ENCODE results near the gene UBAC1. TPM values are rescaled to one million over a fixed set of nuclear protein-coding genes. Genes with fewer than 3 reads are reported as not detected.
A peak's percentile ranks its signal among the peaks of the same experiment; 100 is the strongest.

The UBAC1 gene
- total RNA-seq, 1 experiment from 2014 or later = 55.4 TPM

DNA sequence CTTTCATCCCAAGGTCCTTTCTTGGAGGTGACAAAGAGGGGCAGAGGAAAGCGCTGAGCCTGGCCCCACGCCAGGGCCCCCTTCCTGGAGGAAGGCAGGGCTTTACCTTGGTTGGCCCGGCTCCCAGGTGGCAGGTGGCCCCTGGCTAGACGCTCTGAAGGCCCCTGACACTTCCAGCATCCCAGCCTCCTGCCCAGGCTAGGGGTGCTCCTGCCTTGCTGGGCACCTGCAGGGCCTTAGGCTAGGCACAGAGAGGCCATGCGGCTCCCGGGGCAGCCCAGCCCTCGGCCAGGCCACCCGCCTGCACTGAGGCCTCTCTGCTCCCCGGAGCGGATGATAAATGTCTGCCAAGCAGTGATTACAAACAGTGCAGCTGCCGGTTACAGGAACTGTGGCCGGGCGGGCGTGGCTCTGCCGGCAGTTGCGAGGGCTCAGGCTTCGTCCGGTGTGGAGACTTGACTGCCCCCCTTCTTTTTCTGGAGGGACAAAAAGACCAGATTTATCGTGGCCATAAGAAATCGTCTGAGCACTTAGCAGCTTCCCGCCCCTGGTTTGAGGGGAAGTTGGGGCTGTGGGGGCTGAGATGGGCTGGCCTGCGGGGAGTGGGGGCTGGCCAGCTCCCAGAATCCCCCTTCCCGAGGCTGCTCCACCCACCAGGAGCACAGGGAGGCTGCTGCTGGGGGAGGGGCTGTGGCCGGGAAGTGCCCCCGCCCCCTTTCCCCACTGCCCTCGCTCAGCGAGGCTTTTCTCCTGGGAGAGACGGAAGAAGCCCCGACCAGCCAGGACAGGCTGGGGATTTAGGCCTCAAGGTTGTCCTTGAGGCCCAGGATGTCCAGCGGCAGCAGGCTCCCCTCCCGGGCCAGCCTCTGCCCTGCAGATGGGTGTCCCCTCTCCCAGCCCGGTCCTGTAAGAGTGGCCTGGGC, 31.6 kb upstream of the UBAC1 start:
- H3K36me3 ChIP-seq (ENCODE audit: control insufficient read depth, insufficient read depth, low read length) = no peaks in the 10 kb centered on the region; the same call in 1 of the 2 replicates
- Mint-ChIP-seq H3K4me3 (ENCODE audit: unreplicated experiment) (peak overlapping the region; percentile 66), H3K27me3 (ENCODE audit: insufficient read depth, unreplicated experiment) (no peaks in the 10 kb centered on the region), H3K4me1 (ENCODE audit: low read depth, unreplicated experiment) (no peaks in the 10 kb centered on the region), H3K9me3 (ENCODE audit: unreplicated experiment) (no peaks in the 10 kb centered on the region), H3K27ac (ENCODE audit: unreplicated experiment) (no peak overlapping the region), H3K36me3 (ENCODE audit: insufficient read depth, unreplicated experiment) (no peaks in the 10 kb centered on the region)
- ChIA-PET POLR2A (no interaction called here), CTCF (no interaction called here)
- peaks cover 16% of the 10 kb centered on the region for H3K4me1 ChIP-seq
- H3K27me3 ChIP-seq (replicated peaks; ENCODE audit: control insufficient read depth, insufficient read depth, low read length) = no peaks in the 10 kb centered on the region
- peak; percentile 57 to 71 for DNase-seq
- intact Hi-C loops (cut with micrococcal nuclease; ENCODE audit: unreplicated experiment) = no loop called here
- TF ChIP-seq, protein P1, sequence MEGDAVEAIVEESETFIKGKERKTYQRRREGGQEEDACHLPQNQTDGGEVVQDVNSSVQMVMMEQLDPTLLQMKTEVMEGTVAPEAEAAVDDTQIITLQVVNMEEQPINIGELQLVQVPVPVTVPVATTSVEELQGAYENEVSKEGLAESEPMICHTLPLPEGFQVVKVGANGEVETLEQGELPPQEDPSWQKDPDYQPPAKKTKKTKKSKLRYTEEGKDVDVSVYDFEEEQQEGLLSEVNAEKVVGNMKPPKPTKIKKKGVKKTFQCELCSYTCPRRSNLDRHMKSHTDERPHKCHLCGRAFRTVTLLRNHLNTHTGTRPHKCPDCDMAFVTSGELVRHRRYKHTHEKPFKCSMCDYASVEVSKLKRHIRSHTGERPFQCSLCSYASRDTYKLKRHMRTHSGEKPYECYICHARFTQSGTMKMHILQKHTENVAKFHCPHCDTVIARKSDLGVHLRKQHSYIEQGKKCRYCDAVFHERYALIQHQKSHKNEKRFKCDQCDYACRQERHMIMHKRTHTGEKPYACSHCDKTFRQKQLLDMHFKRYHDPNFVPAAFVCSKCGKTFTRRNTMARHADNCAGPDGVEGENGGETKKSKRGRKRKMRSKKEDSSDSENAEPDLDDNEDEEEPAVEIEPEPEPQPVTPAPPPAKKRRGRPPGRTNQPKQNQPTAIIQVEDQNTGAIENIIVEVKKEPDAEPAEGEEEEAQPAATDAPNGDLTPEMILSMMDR (IDR thresholded peaks at IDR 0.05; ENCODE audit: insufficient read depth in 1 of 2, low read depth in 1 of 2, low read length in 1 of 2, severe bottlenecking in 1 of 2, unreplicated experiment in 1 of 2) = no peak
- no peaks in the 10 kb centered on the region for H3K9me3 ChIP-seq
- BruUV-seq (replicated peaks) = no TSS peak
- H3K4me3 ChIP-seq (ENCODE audit: low read depth, low read length) = peak overlapping the region; percentile 29

- H3K4me3 Mint-ChIP-seq (ENCODE audit: unreplicated experiment) = no peak overlapping the region
These were observed 30.6 kb upstream of the UBAC1 start for GRCh38 chr9:135991771-135992170.

More at GRCh38 chr9:135991771-135992170, 30.6 kb upstream of the UBAC1 start:
- no peak overlapping the region for H3K27ac Mint-ChIP-seq (ENCODE audit: unreplicated experiment)
- H3K9me3 Mint-ChIP-seq (ENCODE audit: unreplicated experiment) = no peaks in the 10 kb centered on the region
- H3K27me3 ChIP-seq (replicated peaks; ENCODE audit: control insufficient read depth, insufficient read depth, low read length) = no peaks in the 10 kb centered on the region
- no peaks in the 10 kb centered on the region for H3K27me3 Mint-ChIP-seq (ENCODE audit: insufficient read depth, unreplicated experiment)
- intact Hi-C loops (cut with micrococcal nuclease; ENCODE audit: unreplicated experiment) = no loop called here
- DNase-seq = no peak
- TF ChIP-seq, protein P1 (IDR thresholded peaks at IDR 0.05; ENCODE audit: insufficient read depth in 1 of 2, low read depth in 1 of 2, low read length in 1 of 2, severe bottlenecking in 1 of 2, unreplicated experiment in 1 of 2) = no peak
- POLR2A ChIA-PET = no interaction called here
- H3K36me3 ChIP-seq (ENCODE audit: control insufficient read depth, insufficient read depth, low read length) = no peaks in the 10 kb centered on the region
- H3K4me1 ChIP-seq = peaks cover 16% of the 10 kb centered on the region
- no peaks in the 10 kb centered on the region for H3K9me3 ChIP-seq
- H3K36me3 Mint-ChIP-seq (ENCODE audit: insufficient read depth, unreplicated experiment) = no peaks in the 10 kb centered on the region
- CTCF ChIA-PET = no interaction called here
- H3K4me1 Mint-ChIP-seq (ENCODE audit: low read depth, unreplicated experiment) = no peaks in the 10 kb centered on the region
- H3K4me3 ChIP-seq (ENCODE audit: low read depth, low read length) = no peak overlapping the region
- BruUV-seq (replicated peaks) = no TSS peak

Measured in Caco-2 (cell line).